Ascending aorta (tissue), 2 donors: Measurements from ENCODE around the gene PRRC2B. TPM values are rescaled to one million over a fixed set of nuclear protein-coding genes. Genes with fewer than 3 reads are reported as not detected.

Source experiments
- DNase-seq, 2 donors: peaks; one replicate each; pipeline ENCODE4 v3.0.0-alpha.2; 2019; ENCODE audit warnings: low spot score in 2 of 2
- H3K27ac ChIP-seq, 2 donors: fragments of 200-600 bp; sonication (generic); one replicate each; pipeline ENCODE4 v1.5.1; 2016 to 2017; ENCODE audit warnings: mild to moderate bottlenecking in 1 of 2
- H3K27me3 ChIP-seq: fragments of 200-600 bp; sonication (generic); one replicate; pipeline ENCODE4 v1.5.1; 2017
- H3K36me3 ChIP-seq, 2 donors: fragments of 200-600 bp; sonication (generic); one replicate each; pipeline ENCODE4 v1.5.1; 2016
- H3K4me1 ChIP-seq, 2 donors: fragments of 200-600 bp; sonication (generic); one replicate each; pipeline ENCODE4 v1.5.1; 2016 to 2017; ENCODE audit warnings: mild to moderate bottlenecking in 1 of 2
- H3K4me3 ChIP-seq, 2 donors: fragments of 200-600 bp; sonication (generic); one replicate each; pipeline ENCODE4 v1.5.1; 2016 to 2017; ENCODE audit warnings: mild to moderate bottlenecking in 1 of 2
- H3K9me3 ChIP-seq, 2 donors: fragments of 200-600 bp; sonication (generic); one replicate each; pipeline ENCODE4 v1.5.1; 2016
- CTCF ChIP-seq, 3 experiments: fragments of 200-600 bp in 2 of 3; fragments of 450-650 bp in 1 of 3; sonication (generic) in 2 of 3; IDR thresholded peaks; one replicate each; pipeline ENCODE4 v1.5.1; 2016 to 2019; ENCODE audit warnings: antibody characterized with exemption in 3 of 3, mild to moderate bottlenecking in 1 of 3, moderate library complexity in 1 of 3
- intact Hi-C: fragments of 100-400 bp; cut with DNase I; formaldehyde crosslinking; loops from one replicate; pipeline ENCODE4 v1.15.1; 2023
- total RNA-seq: library from RNA; depleted of rRNA; stranded (reverse); fragments of >200 nt; gene quantifications from one replicate; pipeline ENCODE4 v1.1.0, GENCODE V29; 2016

PRRC2B gene
- total RNA-seq, 1 donor from 2014 or later = 199 TPM

GRCh38 chr9:131491001-131491710, 97.3 kb downstream of the PRRC2B start:
- intact Hi-C loops = no loop called here
- Histone ChIP-seq H3K9me3 (no peaks in the 10 kb centered on the region), H3K36me3 (peaks cover 98 to 100% of the 10 kb centered on the region in 2 donors), H3K4me1 (no peaks in the 10 kb centered on the region), H3K27me3 (no peaks in the 10 kb centered on the region), H3K27ac (no peak overlapping the region), H3K4me3 (no peak overlapping the region)
- TF ChIP-seq CTCF (IDR thresholded peaks at IDR 0.05) = no peak
- no peak for DNase-seq

GRCh38 chr9:131492070-131492469, 98.2 kb downstream of the PRRC2B start:
- Histone ChIP-seq H3K4me1 (no peaks in the 10 kb centered on the region), H3K4me3 (no peak overlapping the region), H3K27ac (no peak overlapping the region), H3K9me3 (no peaks in the 10 kb centered on the region), H3K27me3 (no peaks in the 10 kb centered on the region), H3K36me3 (peaks cover 99 to 100% of the 10 kb centered on the region in 2 donors)
- DNase-seq = no peak
- intact Hi-C loops = no loop called here
- TF ChIP-seq CTCF (IDR thresholded peaks at IDR 0.05) = no peak

GRCh38 chr9:131494296-131494870, 100.5 kb downstream of the PRRC2B start:
- no peak for DNase-seq
- H3K27ac ChIP-seq = no peak overlapping the region
- H3K9me3 ChIP-seq = no peaks in the 10 kb centered on the region
- no peaks in the 10 kb centered on the region for H3K4me1 ChIP-seq
- no peak for TF ChIP-seq CTCF (IDR thresholded peaks at IDR 0.05)
- H3K27me3 ChIP-seq = no peaks in the 10 kb centered on the region
- peaks cover 95 to 99% of the 10 kb centered on the region in 2 donors for H3K36me3 ChIP-seq
- H3K4me3 ChIP-seq = no peak overlapping the region
- intact Hi-C loops = no loop called here

- H3K9me3 ChIP-seq = no peaks in the 10 kb centered on the region
- intact Hi-C loops = no loop called here
- H3K4me3 ChIP-seq = no peak overlapping the region
- DNase-seq = no peak
- no peak overlapping the region for H3K27ac ChIP-seq
- H3K36me3 ChIP-seq = peaks cover 85 to 88% of the 10 kb centered on the region in 2 donors
- no peak for TF ChIP-seq CTCF (IDR thresholded peaks at IDR 0.05)
- no peaks in the 10 kb centered on the region for H3K27me3 ChIP-seq
- H3K4me1 ChIP-seq = no peaks in the 10 kb centered on the region
These were observed 101.9 kb downstream of the PRRC2B start for GRCh38 chr9:131495785-131496184.

GRCh38 chr9:131496844-131497405, 103.0 kb downstream of the PRRC2B start:
- no peaks in the 10 kb centered on the region for H3K9me3 ChIP-seq
- no peaks in the 10 kb centered on the region for H3K27me3 ChIP-seq
- no peak overlapping the region for H3K27ac ChIP-seq
- no peak for TF ChIP-seq CTCF (IDR thresholded peaks at IDR 0.05)
- peaks cover 0 to under 1% of the 10 kb centered on the region in 2 donors for H3K4me1 ChIP-seq
- no peak overlapping the region for H3K4me3 ChIP-seq
- peaks cover 74 to 77% of the 10 kb centered on the region in 2 donors for H3K36me3 ChIP-seq
- intact Hi-C loops = no loop called here
- DNase-seq = no peak
